BE2C (cell line): ENCODE results near the gene SRSF4.
"Not testable (repeated sequence)": the region's sequence is repeated elsewhere in the genome, so short reads cannot be mapped to it uniquely, and the experiment has no call there.

Source experiments
- DNase-seq: peaks from one replicate; pipeline ENCODE4 v3.0.0-alpha.2; 2020
- H3K27me3 ChIP-seq: fragments of 250-450 bp; sonication (Bioruptor Pico); 2 replicates; pipeline ENCODE4 v1.5.1; 2020; ENCODE audit warnings: mild to moderate bottlenecking
- H3K36me3 ChIP-seq: fragments of 250-450 bp; sonication (Bioruptor Pico); 2 replicates; pipeline ENCODE4 v1.5.1; 2020; ENCODE audit warnings: mild to moderate bottlenecking
- H3K4me1 ChIP-seq: fragments of 250-450 bp; sonication (Bioruptor Pico); 2 replicates; pipeline ENCODE4 v1.5.1; 2020
- H3K4me3 ChIP-seq: 2 replicates; pipeline ENCODE4 v1.5.1; 2011; ENCODE audit warnings: low read depth, low read length
- H3K9me3 ChIP-seq: fragments of 250-450 bp; sonication (Bioruptor Pico); 2 replicates; pipeline ENCODE4 v1.5.1; 2020
- CTCF ChIP-seq: IDR thresholded peaks from 2 replicates; pipeline ENCODE4 v1.5.1; 2012; ENCODE audit warnings: mild to moderate bottlenecking, low read depth, low read length

SRSF4 gene

GRCh38 chr1:29224356-29224837 lies 42.7 kb upstream of the SRSF4 start:
- Histone ChIP-seq H3K27me3 (no peaks in the 10 kb centered on the region), H3K4me3 (no peak overlapping the region), H3K4me1 (no peaks in the 10 kb centered on the region), H3K36me3 (no peaks in the 10 kb centered on the region; the same call in 1 of the 2 replicates), H3K9me3 (no peaks in the 10 kb centered on the region)
- no peak for TF ChIP-seq CTCF
- no peak for DNase-seq

- TF ChIP-seq CTCF, result no peak
Measured at GRCh38 chr1:29223521-29223920, 41.8 kb upstream of the SRSF4 start.

GRCh38 chr1:29222686-29223085 lies 41.0 kb upstream of the SRSF4 start:
- no peak for DNase-seq
- H3K36me3 ChIP-seq, result no peaks in the 10 kb centered on the region; the same call in 1 of the 2 replicates
- TF ChIP-seq CTCF, result no peak
- no peaks in the 10 kb centered on the region for H3K4me1 ChIP-seq
- no peak overlapping the region for H3K4me3 ChIP-seq
- no peaks in the 10 kb centered on the region for H3K27me3 ChIP-seq
- H3K9me3 ChIP-seq, result no peaks in the 10 kb centered on the region

More at GRCh38 chr1:29223521-29223920, 41.8 kb upstream of the SRSF4 start:
- Histone ChIP-seq H3K36me3 (no peaks in the 10 kb centered on the region; the same call in 1 of the 2 replicates), H3K27me3 (no peaks in the 10 kb centered on the region), H3K9me3 (no peaks in the 10 kb centered on the region), H3K4me1 (no peaks in the 10 kb centered on the region), H3K4me3 (no peak overlapping the region)
- no peak for DNase-seq

- not testable (repeated sequence) for DNase-seq, H3K36me3 ChIP-seq, H3K4me1 ChIP-seq, H3K4me3 ChIP-seq, H3K27me3 ChIP-seq, H3K9me3 ChIP-seq
Measured at GRCh38 chr1:29222260-29222659, 40.6 kb upstream of the SRSF4 start.

- Histone ChIP-seq H3K4me3 (no peak overlapping the region), H3K4me1 (no peaks in the 10 kb centered on the region), H3K27me3 (no peaks in the 10 kb centered on the region), H3K9me3 (no peaks in the 10 kb centered on the region), H3K36me3 (no peaks in the 10 kb centered on the region; the same call in 1 of the 2 replicates)
- DNase-seq, result no peak
- no peak for TF ChIP-seq CTCF
Measured at GRCh38 chr1:29221296-29221695, 39.6 kb upstream of the SRSF4 start.

- no peaks in the 10 kb centered on the region for H3K4me1 ChIP-seq
- no peak overlapping the region for H3K4me3 ChIP-seq
- no peaks in the 10 kb centered on the region for H3K9me3 ChIP-seq
- TF ChIP-seq CTCF, result no peak
- H3K27me3 ChIP-seq, result no peaks in the 10 kb centered on the region
- H3K36me3 ChIP-seq, result peaks cover 4% of the 10 kb centered on the region
- DNase-seq, result no peak
Measured at GRCh38 chr1:29218223-29218622, 36.5 kb upstream of the SRSF4 start.

GRCh38 chr1:29217633-29218032 lies 35.9 kb upstream of the SRSF4 start:
- Histone ChIP-seq H3K36me3 (peaks cover 4% of the 10 kb centered on the region), H3K27me3 (no peaks in the 10 kb centered on the region), H3K4me1 (no peaks in the 10 kb centered on the region), H3K9me3 (no peaks in the 10 kb centered on the region), H3K4me3 (no peak overlapping the region)
- DNase-seq, result no peak
- TF ChIP-seq CTCF, result no peak
